Activated naive CD4-positive, alpha-beta T cell treated with anti-CD3 and anti-CD28 coated beads for 36 hours (primary cell): ENCODE results near the gene TLE7. TPM values are rescaled to one million over a fixed set of nuclear protein-coding genes. Genes with fewer than 3 reads are reported as not detected.

Experiments
- CTCF ChIA-PET: fragments of 350-600 bp; sonication (Branson Sonifier 250); formaldehyde crosslinking; loops from one replicate; lab custom pipeline; 2021; ENCODE audit warnings: antibody characterized with exemption; lab: Charles Lee
- DNase-seq: peaks from one replicate; pipeline ENCODE4 v3.0.0-alpha.2; 2020
- H3K27ac Mint-ChIP-seq: one replicate; pipeline ENCODE4 v1.8.0; 2021; ENCODE audit warnings: mild to moderate bottlenecking, mixed read lengths
- H3K27me3 Mint-ChIP-seq: one replicate; pipeline ENCODE4 v1.8.0; 2021; ENCODE audit warnings: low read depth, mixed read lengths
- H3K36me3 Mint-ChIP-seq: one replicate; pipeline ENCODE4 v1.8.0; 2021; ENCODE audit warnings: low read depth, mixed read lengths
- H3K4me1 Mint-ChIP-seq: one replicate; pipeline ENCODE4 v1.8.0; 2021; ENCODE audit warnings: low read depth, mixed read lengths
- H3K4me3 Mint-ChIP-seq: one replicate; pipeline ENCODE4 v1.8.0; 2021; ENCODE audit warnings: mild to moderate bottlenecking, moderate library complexity, mixed read lengths
- H3K9me3 Mint-ChIP-seq: one replicate; pipeline ENCODE4 v1.8.0; 2021; ENCODE audit warnings: mixed read lengths
- intact Hi-C: fragments of 100-400 bp; cut with micrococcal nuclease; formaldehyde crosslinking; loops from one replicate; pipeline ENCODE4 v1.15.1; 2023
- total RNA-seq, 2 experiments: library from RNA; stranded (reverse); gene quantifications; one replicate each; pipeline ENCODE4 v1.2.3, GENCODE V29; 2021

Gene TLE7
- total RNA-seq, 2 experiments from 2014 or later, result not detected

GRCh38 chr16:71472931-71473330 lies 31.1 kb upstream of the TLE7 start:
- no peak overlapping the region for H3K4me3 Mint-ChIP-seq
- intact Hi-C loops, result no loop called here
- H3K9me3 Mint-ChIP-seq, result no peaks in the 10 kb centered on the region
- peaks cover 6% of the 10 kb centered on the region for H3K36me3 Mint-ChIP-seq
- CTCF ChIA-PET, result no interaction called here
- H3K27ac Mint-ChIP-seq, result no peak overlapping the region
- H3K27me3 Mint-ChIP-seq, result no peaks in the 10 kb centered on the region
- no peak for DNase-seq
- H3K4me1 Mint-ChIP-seq, result no peaks in the 10 kb centered on the region

- intact Hi-C loops, result no loop called here
- Mint-ChIP-seq H3K9me3 (no peaks in the 10 kb centered on the region), H3K4me1 (no peaks in the 10 kb centered on the region), H3K27me3 (no peaks in the 10 kb centered on the region), H3K27ac (no peak overlapping the region), H3K4me3 (no peak overlapping the region), H3K36me3 (peaks cover 6% of the 10 kb centered on the region)
- DNase-seq, result no peak
- CTCF ChIA-PET, result no interaction called here
Measured at GRCh38 chr16:71472051-71472450, 30.2 kb upstream of the TLE7 start.

GRCh38 chr16:71467810-71468209 lies 26.0 kb upstream of the TLE7 start:
- peak; percentile 41 for DNase-seq
- Mint-ChIP-seq H3K27me3 (no peaks in the 10 kb centered on the region), H3K27ac (no peak overlapping the region), H3K9me3 (no peaks in the 10 kb centered on the region), H3K36me3 (no peaks in the 10 kb centered on the region), H3K4me3 (no peak overlapping the region), H3K4me1 (peaks cover 4% of the 10 kb centered on the region)
- intact Hi-C loops, result no loop called here
- CTCF ChIA-PET, result no interaction called here

- no peak for DNase-seq
- Mint-ChIP-seq H3K4me3 (no peak overlapping the region), H3K9me3 (no peaks in the 10 kb centered on the region), H3K36me3 (no peaks in the 10 kb centered on the region), H3K27me3 (no peaks in the 10 kb centered on the region), H3K27ac (no peak overlapping the region), H3K4me1 (peaks cover 18% of the 10 kb centered on the region)
- intact Hi-C loops, result loop anchor here (5.0 kb wide), 2 partner anchors 33 to 258 kb away; partner anchors contain the start of gene PHLPP2
- CTCF ChIA-PET, result interaction anchor here (1.0 to 4.9 kb wide), 5 partner anchors 10 to 51 kb away, joined by 3 to 20 read pairs (median 4); no protein-coding TSS in a partner anchor
Measured at GRCh38 chr16:71464231-71464630, 22.4 kb upstream of the TLE7 start.

- Mint-ChIP-seq H3K4me1 (peaks cover 18% of the 10 kb centered on the region), H3K9me3 (no peaks in the 10 kb centered on the region), H3K27ac (peak within 1 kb of the TSS; percentile 91), H3K4me3 (peak within 1 kb of the TSS; percentile 89), H3K36me3 (peaks cover 2% of the 10 kb centered on the region), H3K27me3 (no peaks in the 10 kb centered on the region)
- intact Hi-C loops, result loop anchor here (1.0 to 5.0 kb wide), 7 partner anchors 22 to 631 kb away; partner anchors contain the start of genes CMTR2, DHX38, PHLPP2 and TXNL4B
- CTCF ChIA-PET, result interaction anchor here (0.6 to 4.9 kb wide), 7 partner anchors 22 to 149 kb away, joined by 3 to 20 read pairs (median 4); no protein-coding TSS in a partner anchor
- DNase-seq, result peak; percentile 78
Measured at GRCh38 chr16:71461686-71462648, 20.1 kb upstream of the TLE7 start, which contains the start of gene ZNF23. TSS of gene ZNF23 (minus strand) at chr16:71462247. CDS start at chr16:71456796, 5,451 bp downstream.

GRCh38 chr16:71460941-71461340 lies 19.1 kb upstream of the TLE7 start:
- H3K27me3 Mint-ChIP-seq, result no peaks in the 10 kb centered on the region
- CTCF ChIA-PET, result interaction anchor here (0.6 to 4.9 kb wide), 2 partner anchors 20 to 39 kb away, joined by 3 to 20 read pairs; no protein-coding TSS in a partner anchor
- H3K4me1 Mint-ChIP-seq, result peaks cover 18% of the 10 kb centered on the region
- peak overlapping the region; percentile 89 for H3K4me3 Mint-ChIP-seq
- no peaks in the 10 kb centered on the region for H3K9me3 Mint-ChIP-seq
- peaks cover 7% of the 10 kb centered on the region for H3K36me3 Mint-ChIP-seq
- no peak overlapping the region for H3K27ac Mint-ChIP-seq
- no peak for DNase-seq
- intact Hi-C loops, result loop anchor here (5.0 kb wide), 2 partner anchors 36 to 261 kb away; partner anchors contain the start of gene PHLPP2

- DNase-seq, result no peak
- peaks cover 7% of the 10 kb centered on the region for H3K36me3 Mint-ChIP-seq
- H3K4me3 Mint-ChIP-seq, result no peak overlapping the region
- H3K27me3 Mint-ChIP-seq, result no peaks in the 10 kb centered on the region
- CTCF ChIA-PET, result interaction anchor here (0.6 to 4.9 kb wide), 3 partner anchors 20 to 40 kb away, joined by 3 to 20 read pairs (median 3); no protein-coding TSS in a partner anchor
- intact Hi-C loops, result loop anchor here (5.0 kb wide), 2 partner anchors 37 to 262 kb away; partner anchors contain the start of gene PHLPP2
- H3K27ac Mint-ChIP-seq, result no peak overlapping the region
- H3K4me1 Mint-ChIP-seq, result peaks cover 18% of the 10 kb centered on the region
- no peaks in the 10 kb centered on the region for H3K9me3 Mint-ChIP-seq
Measured at GRCh38 chr16:71460236-71460635, 18.4 kb upstream of the TLE7 start.

GRCh38 chr16:71459510-71459909 lies 17.7 kb upstream of the TLE7 start:
- Mint-ChIP-seq H3K36me3 (peaks cover 15% of the 10 kb centered on the region), H3K27me3 (no peaks in the 10 kb centered on the region), H3K9me3 (no peaks in the 10 kb centered on the region), H3K4me1 (peaks cover 18% of the 10 kb centered on the region), H3K4me3 (no peak overlapping the region), H3K27ac (no peak overlapping the region)
- intact Hi-C loops, result no loop called here
- CTCF ChIA-PET, result interaction anchor here (0.8 to 4.9 kb wide), 3 partner anchors 37 to 48 kb away, joined by 3 to 20 read pairs (median 5); no protein-coding TSS in a partner anchor
- no peak for DNase-seq

- intact Hi-C loops, result no loop called here
- Mint-ChIP-seq H3K4me1 (peaks cover 8% of the 10 kb centered on the region), H3K4me3 (no peak overlapping the region), H3K9me3 (peaks cover 11% of the 10 kb centered on the region), H3K36me3 (peaks cover 42% of the 10 kb centered on the region), H3K27ac (no peak overlapping the region), H3K27me3 (no peaks in the 10 kb centered on the region)
- CTCF ChIA-PET, result interaction anchor here (0.8 kb wide), 1 partner anchor 46 kb away, joined by 3 read pairs; no protein-coding TSS in a partner anchor
- no peak for DNase-seq
Measured at GRCh38 chr16:71456801-71457200, 14.9 kb upstream of the TLE7 start.

- CTCF ChIA-PET, result interaction anchor here (1.2 kb wide), 1 partner anchor 13 kb away, joined by 4 read pairs; no protein-coding TSS in a partner anchor
- Mint-ChIP-seq H3K4me1 (no peaks in the 10 kb centered on the region), H3K36me3 (peaks cover 78% of the 10 kb centered on the region)
Measured at GRCh38 chr16:71453036-71453435, 11.2 kb upstream of the TLE7 start.

GRCh38 chr16:71449020-71449419 lies 7.2 kb upstream of the TLE7 start:
- H3K4me1 Mint-ChIP-seq, result no peaks in the 10 kb centered on the region
- intact Hi-C loops, result no loop called here
- H3K9me3 Mint-ChIP-seq, result peaks cover 63% of the 10 kb centered on the region
- no peak overlapping the region for H3K27ac Mint-ChIP-seq
- H3K4me3 Mint-ChIP-seq, result no peak overlapping the region
- peaks cover 65% of the 10 kb centered on the region for H3K36me3 Mint-ChIP-seq
- CTCF ChIA-PET, result no interaction called here
- H3K27me3 Mint-ChIP-seq, result no peaks in the 10 kb centered on the region
- no peak for DNase-seq

More at GRCh38 chr16:71453036-71453435, 11.2 kb upstream of the TLE7 start:
- intact Hi-C loops, result no loop called here
- H3K27ac Mint-ChIP-seq, result no peak overlapping the region
- no peak for DNase-seq
- H3K9me3 Mint-ChIP-seq, result peaks cover 38% of the 10 kb centered on the region
- no peaks in the 10 kb centered on the region for H3K27me3 Mint-ChIP-seq
- no peak overlapping the region for H3K4me3 Mint-ChIP-seq

GRCh38 chr16:71448274-71448866 lies 6.5 kb upstream of the TLE7 start:
- H3K27ac Mint-ChIP-seq, result no peak overlapping the region
- intact Hi-C loops, result no loop called here
- H3K4me1 Mint-ChIP-seq, result no peaks in the 10 kb centered on the region
- no peaks in the 10 kb centered on the region for H3K27me3 Mint-ChIP-seq
- CTCF ChIA-PET, result no interaction called here
- H3K4me3 Mint-ChIP-seq, result no peak overlapping the region
- no peak for DNase-seq
- H3K9me3 Mint-ChIP-seq, result peaks cover 67% of the 10 kb centered on the region
- peaks cover 60% of the 10 kb centered on the region for H3K36me3 Mint-ChIP-seq
